SK-N-SH (cell line): Measurements from ENCODE around the gene TFIP11. TPM values are rescaled to one million over a fixed set of nuclear protein-coding genes. Genes with fewer than 3 reads are reported as not detected.
A peak's percentile ranks its signal among the peaks of the same experiment; 100 is the strongest.

Experiments
- CTCF ChIA-PET: fragments of 300-600, 350-600 bp; formaldehyde crosslinking; extraction: SDS; loops from one replicate; lab custom pipeline; 2021; lab: Yijun Ruan, JAX
- POLR2A ChIA-PET: fragments of 350-600 bp; sonication (Branson Sonifier 250); formaldehyde crosslinking; extraction: SDS; loops from one replicate; lab custom pipeline; 2020; ENCODE audit warnings: antibody characterized with exemption, inconsistent platforms; lab: Yijun Ruan, JAX
- DNase-seq: peaks from one replicate; pipeline ENCODE4 v3.0.0; 2012
- H2AFZ ChIP-seq: fragments of 200-600 bp; sonication (generic); 2 replicates; pipeline ENCODE4 v1.8.1; 2016; ENCODE audit warnings: antibody characterized with exemption, mild to moderate bottlenecking, low read depth
- H3F3A ChIP-seq: fragments of 200-600 bp; sonication (generic); replicated peaks from 2 replicates; pipeline ENCODE3; 2016; ENCODE audit warnings: antibody characterized with exemption, mild to moderate bottlenecking; ENCODE audit not compliant: insufficient read depth
- H3K27ac ChIP-seq, 2 experiments: fragments of 200-500 bp in 1 of 2; fragments of 200-600 bp in 1 of 2; sonication (Bioruptor generic) in 1 of 2; sonication (generic), shearing (Covaris generic) in 1 of 2; 2 replicates each; pipeline versions ENCODE4 v1.5.1 to v1.6.1; 2014 to 2016; ENCODE audit warnings: low read depth in 2 of 2, inconsistent platforms in 1 of 2, low read length in 1 of 2, mild to moderate bottlenecking in 1 of 2, mixed read lengths in 1 of 2
- H3K27me3 ChIP-seq: fragments of 200-600 bp; sonication (generic), shearing (Covaris generic); 2 replicates; pipeline ENCODE4 v1.6.1; 2016; ENCODE audit warnings: mixed run types; ENCODE audit not compliant: insufficient read depth
- H3K36me3 ChIP-seq, 2 experiments: fragments of 200-500 bp in 1 of 2; fragments of 200-600 bp in 1 of 2; sonication (Bioruptor generic) in 1 of 2; sonication (generic) in 1 of 2; replicated peaks in 1 of 2; 2 replicates each; pipeline versions ENCODE3 to v1.5.1; 2014 to 2016; ENCODE audit warnings: low read length in 1 of 2, mild to moderate bottlenecking in 1 of 2; ENCODE audit not compliant: insufficient read depth in 2 of 2, control insufficient read depth in 1 of 2
- H3K4me1 ChIP-seq, 2 experiments: fragments of 200-500 bp in 1 of 2; fragments of 200-600 bp in 1 of 2; sonication (Bioruptor generic) in 1 of 2; sonication (generic), shearing (Covaris generic) in 1 of 2; 2 replicates each; pipeline versions ENCODE4 v1.5.1 to v1.6.1; 2014 to 2016; ENCODE audit warnings: low read depth in 1 of 2, low read length in 1 of 2, mixed run types in 1 of 2; ENCODE audit not compliant: insufficient read depth in 2 of 2, control insufficient read depth in 1 of 2
- H3K4me2 ChIP-seq: fragments of 200-600 bp; sonication (generic), shearing (Covaris generic); 2 replicates; pipeline ENCODE4 v1.6.1; 2017; ENCODE audit warnings: mixed run types
- H3K4me3 ChIP-seq, 2 experiments: fragments of 200-500 bp in 1 of 2; fragments of 200-600 bp in 1 of 2; sonication (Bioruptor generic) in 1 of 2; sonication (generic), shearing (Covaris generic) in 1 of 2; 2 replicates each; pipeline versions ENCODE4 v1.5.1 to v1.8.1; 2014 to 2016; ENCODE audit warnings: low read depth in 2 of 2, inconsistent platforms in 1 of 2, low read length in 1 of 2, mild to moderate bottlenecking in 1 of 2, mixed read lengths in 1 of 2, moderate library complexity in 1 of 2
- H3K79me2 ChIP-seq: fragments of 200-600 bp; sonication (generic); 2 replicates; pipeline ENCODE4 v1.8.1; 2017; ENCODE audit warnings: mild to moderate bottlenecking; ENCODE audit not compliant: insufficient read depth
- H3K9ac ChIP-seq: fragments of 200-600 bp; sonication (generic); 2 replicates; pipeline ENCODE4 v1.6.1; 2017; ENCODE audit warnings: mixed run types
- H3K9me2 ChIP-seq: fragments of 200-600 bp; sonication (generic); 2 replicates; pipeline ENCODE4 v1.6.1; 2017; ENCODE audit warnings: mixed run types
- H3K9me3 ChIP-seq: fragments of 200-600 bp; sonication (generic); 2 replicates; pipeline ENCODE4 v1.6.1; 2017; ENCODE audit warnings: mixed run types, mild to moderate bottlenecking, moderate library complexity
- H4K20me1 ChIP-seq: fragments of 200-600 bp; sonication (generic); 2 replicates; pipeline ENCODE4 v1.6.1; 2017; ENCODE audit warnings: mild to moderate bottlenecking, mixed run types; ENCODE audit not compliant: insufficient read depth
- CHD2 ChIP-seq: fragments of 150-350 bp; IDR thresholded peaks from 2 replicates; pipeline ENCODE4 v1.6.1; 2018; ENCODE audit warnings: low read length; ENCODE audit not compliant: partially characterized antibody
- ELF1 ChIP-seq: IDR thresholded peaks from 2 replicates; pipeline ENCODE4 v1.4.0; 2012
- EP300 ChIP-seq, 2 experiments: IDR thresholded peaks; 2 replicates each; pipeline versions ENCODE4 v1.4.0 to v1.6.1; 2012; ENCODE audit warnings: borderline replicate concordance in 1 of 2, low read depth in 1 of 2, low read length in 1 of 2
- FOXJ3 ChIP-seq: sonication (generic); formaldehyde crosslinking; IDR thresholded peaks from 2 replicates; pipeline ENCODE4 v1.5.1; 2020; ENCODE audit warnings: mild to moderate bottlenecking, missing genetic modification reagents
- FOXM1 ChIP-seq: IDR thresholded peaks from 2 replicates; pipeline ENCODE4 v1.4.0; 2012; ENCODE audit warnings: low read depth, mild to moderate bottlenecking
- GABPA ChIP-seq: IDR thresholded peaks from 2 replicates; pipeline ENCODE4 v1.4.0; 2012; ENCODE audit warnings: low read depth, mild to moderate bottlenecking
- JUND ChIP-seq: IDR thresholded peaks from 2 replicates; pipeline ENCODE4 v1.4.0; 2012
- MAX ChIP-seq: IDR thresholded peaks from 2 replicates; pipeline ENCODE4 v1.4.0; 2012; ENCODE audit warnings: low read depth
- MXI1 ChIP-seq: IDR thresholded peaks from 2 replicates; pipeline ENCODE4 v1.6.1; 2012; ENCODE audit warnings: mild to moderate bottlenecking, low read depth, low read length, improper control_type of control experiment
- NFIC ChIP-seq: IDR thresholded peaks from 2 replicates; pipeline ENCODE4 v1.4.0; 2012; ENCODE audit warnings: borderline replicate concordance
- PBX3 ChIP-seq: IDR thresholded peaks from 2 replicates; pipeline ENCODE4; 2012
- POLR2AphosphoS5 ChIP-seq: IDR thresholded peaks from 2 replicates; pipeline ENCODE4 v1.6.1; 2012; ENCODE audit warnings: low read depth, low read length
- RAD21 ChIP-seq: IDR thresholded peaks from 2 replicates; pipeline ENCODE4 v1.6.1; 2012; ENCODE audit warnings: mild to moderate bottlenecking, low read length
- RCOR1 ChIP-seq: fragments of 150-350 bp; IDR thresholded peaks from 2 replicates; pipeline ENCODE4 v1.6.1; 2017; ENCODE audit warnings: antibody characterized with exemption, low read length
- RFX5 ChIP-seq: IDR thresholded peaks from 2 replicates; pipeline ENCODE4 v1.6.1; 2012; ENCODE audit warnings: mild to moderate bottlenecking, improper control_type of control experiment, low read length
- SIN3A ChIP-seq: IDR thresholded peaks from 2 replicates; pipeline ENCODE4 v1.6.1; 2012; ENCODE audit warnings: low read depth, mild to moderate bottlenecking, low read length, moderate library complexity, borderline replicate concordance
- TAF1 ChIP-seq: IDR thresholded peaks from 2 replicates; pipeline ENCODE4 v1.6.1; 2012; ENCODE audit warnings: low read depth, mild to moderate bottlenecking, low read length, moderate library complexity, borderline replicate concordance
- TCF12 ChIP-seq: IDR thresholded peaks from 2 replicates; pipeline ENCODE4 v1.4.0; 2012
- YY1 ChIP-seq: IDR thresholded peaks from 2 replicates; pipeline ENCODE4 v1.4.0; 2012; ENCODE audit warnings: low read depth, mild to moderate bottlenecking
- ZBTB33 ChIP-seq: IDR thresholded peaks from 2 replicates; pipeline ENCODE4 v1.4.0; 2012; ENCODE audit warnings: low read depth, borderline replicate concordance
- WGBS: methylation state at CpG from one replicate; pipeline ENCODE4 v1.1.6; 2017; ENCODE audit warnings: low lambda C conversion rate; 5-methylcytosine and 5-hydroxymethylcytosine counted together
- polyA plus RNA-seq, 3 experiments: library from polyadenylated mRNA; depleted of rRNA; stranded (reverse); fragments of >200 nt; gene quantifications; 2 replicates each; pipeline ENCODE4 v1.2.3, GENCODE V29; 2012
- TF ChIP-seq, protein P1 (sequence below): IDR thresholded peaks from 2 replicates; pipeline ENCODE4 v1.6.1; 2012; ENCODE audit warnings: mild to moderate bottlenecking, low read depth, low read length, moderate library complexity

The TFIP11 gene
- polyA plus RNA-seq (2012; rRNA removed) = 32.8 and 37.5 TPM in 2 replicates
- polyA plus RNA-seq (2012; cell fraction: cytosol; rRNA removed) = 20.4 and 24.9 TPM in 2 replicates
- polyA plus RNA-seq (2012; cell fraction: nucleus; rRNA removed) = 64.2 and 79.7 TPM in 2 replicates

GRCh38 chr22:26512149-26512793 is at the start of gene TFIP11:
TSS of gene TFIP11 (minus strand) at chr22:26512473. CDS start at chr22:26510272, 2,201 bp downstream.
- no peaks in the 10 kb centered on the region for H3F3A ChIP-seq
- TF ChIP-seq JUND (no peak), FOXJ3 (CRISPR knock-in tag) (no peak), ZBTB33 (peak; percentile 94), NFIC (no peak; the same call in 1 of the 2 replicates), ELF1 (peak; percentile 100), CHD2 (peak; percentile 97), PBX3 (no peak), RCOR1 (no peak), GABPA (peak; percentile 100), RFX5 (no peak), MAX (peak; percentile 98), SIN3A (peak; percentile 92), YY1 (peak; percentile 87), MXI1 (peak; percentile 98), EP300 (IDR thresholded peaks at IDR 0.05; ENCODE audit: borderline replicate concordance in 1 of 2, low read depth in 1 of 2, low read length in 1 of 2) (peak in 1 of 2 experiments; percentile 28; a peak in 1 of 4 replicates), POLR2AphosphoS5 (peak; percentile 91), FOXM1 (no peak), RAD21 (peak; percentile 9; the same call in 1 of the 2 replicates), TCF12 (peak; percentile 11; the same call in 1 of the 2 replicates), TAF1 (peak; percentile 82)
- TF ChIP-seq, protein P1, sequence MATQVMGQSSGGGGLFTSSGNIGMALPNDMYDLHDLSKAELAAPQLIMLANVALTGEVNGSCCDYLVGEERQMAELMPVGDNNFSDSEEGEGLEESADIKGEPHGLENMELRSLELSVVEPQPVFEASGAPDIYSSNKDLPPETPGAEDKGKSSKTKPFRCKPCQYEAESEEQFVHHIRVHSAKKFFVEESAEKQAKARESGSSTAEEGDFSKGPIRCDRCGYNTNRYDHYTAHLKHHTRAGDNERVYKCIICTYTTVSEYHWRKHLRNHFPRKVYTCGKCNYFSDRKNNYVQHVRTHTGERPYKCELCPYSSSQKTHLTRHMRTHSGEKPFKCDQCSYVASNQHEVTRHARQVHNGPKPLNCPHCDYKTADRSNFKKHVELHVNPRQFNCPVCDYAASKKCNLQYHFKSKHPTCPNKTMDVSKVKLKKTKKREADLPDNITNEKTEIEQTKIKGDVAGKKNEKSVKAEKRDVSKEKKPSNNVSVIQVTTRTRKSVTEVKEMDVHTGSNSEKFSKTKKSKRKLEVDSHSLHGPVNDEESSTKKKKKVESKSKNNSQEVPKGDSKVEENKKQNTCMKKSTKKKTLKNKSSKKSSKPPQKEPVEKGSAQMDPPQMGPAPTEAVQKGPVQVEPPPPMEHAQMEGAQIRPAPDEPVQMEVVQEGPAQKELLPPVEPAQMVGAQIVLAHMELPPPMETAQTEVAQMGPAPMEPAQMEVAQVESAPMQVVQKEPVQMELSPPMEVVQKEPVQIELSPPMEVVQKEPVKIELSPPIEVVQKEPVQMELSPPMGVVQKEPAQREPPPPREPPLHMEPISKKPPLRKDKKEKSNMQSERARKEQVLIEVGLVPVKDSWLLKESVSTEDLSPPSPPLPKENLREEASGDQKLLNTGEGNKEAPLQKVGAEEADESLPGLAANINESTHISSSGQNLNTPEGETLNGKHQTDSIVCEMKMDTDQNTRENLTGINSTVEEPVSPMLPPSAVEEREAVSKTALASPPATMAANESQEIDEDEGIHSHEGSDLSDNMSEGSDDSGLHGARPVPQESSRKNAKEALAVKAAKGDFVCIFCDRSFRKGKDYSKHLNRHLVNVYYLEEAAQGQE = 0 out of 2 replicates have a peak, but pooled peaks have one; percentile 5
- WGBS = 1% methylated on average over 10 of the region's 40 CpGs
- peak within 1 kb of the TSS; percentile 86 for H3K9ac ChIP-seq
- no peaks in the 10 kb centered on the region for H3K9me3 ChIP-seq
- H4K20me1 ChIP-seq = no peaks in the 10 kb centered on the region
- no peaks in the 10 kb centered on the region for H3K9me2 ChIP-seq
- peaks cover 12 to 18% of the 10 kb centered on the region in 2 experiments; a peak in 3 of 4 replicates for H3K4me1 ChIP-seq
- ChIA-PET CTCF (interaction anchor here (0.8 to 1.7 kb wide), 5 partner anchors 9 to 148 kb away, joined by 3 to 6 read pairs (median 4); no protein-coding TSS in a partner anchor), POLR2A (interaction anchor here (0.8 to 1.9 kb wide), 4 partner anchors 20 to 160 kb away, joined by 3 to 7 read pairs (median 4); partner anchors contain the start of genes HPS4 and SRRD)
- DNase-seq = peak; percentile 93
- H3K4me2 ChIP-seq = peak within 1 kb of the TSS; percentile 89
- peaks cover 31 to 32% of the 10 kb centered on the region in 2 experiments for H3K36me3 ChIP-seq
- H3K79me2 ChIP-seq = peaks cover 57% of the 10 kb centered on the region
- H3K27me3 ChIP-seq = no peaks in the 10 kb centered on the region
- peak within 1 kb of the TSS; percentile 81 for H2AFZ ChIP-seq
- peak within 1 kb of the TSS; percentile 73 to 76 for H3K27ac ChIP-seq
- H3K4me3 ChIP-seq = peak within 1 kb of the TSS; percentile 89 to 96
